ENCODE results near the gene CAPZB.

- TF ChIP-seq CTCF (IDR thresholded peaks at IDR 0.05 in 8 of 11, conservative IDR thresholded peaks at IDR 0.05 in 3 of 11) (no peak), POLR2A (IDR thresholded peaks at IDR 0.05) (no peak)
Measured at GRCh38 chr1:19416145-19416544, 69.2 kb downstream of the CAPZB start.

All from spleen (tissue), 7 donors.